NCI-H526 treated with DMSO at 0.1 percent for 48 hours (cell line): ENCODE data around the gene VSNL1.

Experiments used
- DNase-seq: peaks from one replicate; lab custom pipeline; 2025; lab: John Stamatoyannopoulos, UW

VSNL1 gene

GRCh38 chr2:17583166-17583565 is 42.7 kb downstream of the VSNL1 start:
- DNase-seq = no peak

GRCh38 chr2:17583646-17584045 is 43.1 kb downstream of the VSNL1 start:
- DNase-seq = no peak

- DNase-seq = no peak
Observed at GRCh38 chr2:17584689-17585088, 44.2 kb downstream of the VSNL1 start.

- DNase-seq = no peak
Observed at GRCh38 chr2:17587469-17587868, 47.0 kb downstream of the VSNL1 start.

GRCh38 chr2:17588031-17588430 is 47.5 kb downstream of the VSNL1 start:
- no peak for DNase-seq

- DNase-seq = no peak
Observed at GRCh38 chr2:17589406-17590035, 49.0 kb downstream of the VSNL1 start.

GRCh38 chr2:17590342-17590911 is 49.9 kb downstream of the VSNL1 start:
- no peak for DNase-seq

- DNase-seq = no peak
Observed at GRCh38 chr2:17591846-17592245, 51.4 kb downstream of the VSNL1 start.

GRCh38 chr2:17592731-17593409 is 52.4 kb downstream of the VSNL1 start:
- DNase-seq = no peak

- DNase-seq = no peak
Observed at GRCh38 chr2:17593445-17593840, 52.9 kb downstream of the VSNL1 start.

- no peak for DNase-seq
Observed at GRCh38 chr2:17593841-17594491, 53.5 kb downstream of the VSNL1 start.

GRCh38 chr2:17594533-17595401 is 54.3 kb downstream of the VSNL1 start:
- DNase-seq = no peak

GRCh38 chr2:17599617-17600016 is 59.1 kb downstream of the VSNL1 start:
- DNase-seq = no peak

- no peak for DNase-seq
Observed at GRCh38 chr2:17600556-17601204, 60.2 kb downstream of the VSNL1 start.

GRCh38 chr2:17604050-17604449 is 63.6 kb downstream of the VSNL1 start:
- no peak for DNase-seq

- no peak for DNase-seq
Observed at GRCh38 chr2:17605696-17606095, 65.2 kb downstream of the VSNL1 start.

GRCh38 chr2:17606851-17607250 is 66.4 kb downstream of the VSNL1 start:
- DNase-seq = no peak

GRCh38 chr2:17607379-17607778 is 66.9 kb downstream of the VSNL1 start:
- no peak for DNase-seq

- DNase-seq = no peak
Observed at GRCh38 chr2:17608251-17608650, 67.8 kb downstream of the VSNL1 start.

GRCh38 chr2:17610521-17610920 is 70.0 kb downstream of the VSNL1 start:
- no peak for DNase-seq

GRCh38 chr2:17611036-17611435 is 70.5 kb downstream of the VSNL1 start:
- no peak for DNase-seq
